WTC11 (cell line): ENCODE measurements around the gene RTL5. TPM values are rescaled to one million over a fixed set of nuclear protein-coding genes. Genes with fewer than 3 reads are reported as not detected.

Experiments
- ATAC-seq: fragments of 200-7000 bp; cut with Tn5 transposase; 2 replicates; pipeline ENCODE4 v1.10.0; 2021; ENCODE audit warnings: mild to moderate bottlenecking, moderate library complexity
- CTCF ChIA-PET: fragments of 300-600 bp; sonication (Branson Sonifier 250); formaldehyde crosslinking; loops from one replicate; lab custom pipeline; 2021; ENCODE audit warnings: antibody characterized with exemption; lab: Charles Lee
- POLR2A ChIA-PET: fragments of 350-600 bp; sonication (Branson Sonifier 250); formaldehyde crosslinking; loops from one replicate; lab custom pipeline; 2021; ENCODE audit warnings: antibody characterized with exemption; lab: Charles Lee
- DNase-seq: peaks from one replicate; pipeline ENCODE4 v3.0.0; 2021; ENCODE audit warnings: low spot score
- H3K27ac Mint-ChIP-seq: 2 replicates; pipeline ENCODE4 v1.8.0; 2021; ENCODE audit warnings: mixed read lengths
- H3K27me3 Mint-ChIP-seq: 2 replicates; pipeline ENCODE4 v1.8.0; 2021; ENCODE audit warnings: low read depth, mild to moderate bottlenecking, moderate library complexity, mixed read lengths
- H3K36me3 Mint-ChIP-seq: 2 replicates; pipeline ENCODE4 v1.8.0; 2021; ENCODE audit warnings: mixed read lengths
- H3K4me1 Mint-ChIP-seq: 2 replicates; pipeline ENCODE4 v1.8.0; 2022; ENCODE audit warnings: mixed read lengths
- H3K4me3 Mint-ChIP-seq: 2 replicates; pipeline ENCODE4 v1.8.0; 2021; ENCODE audit warnings: mild to moderate bottlenecking, moderate library complexity, mixed read lengths
- H3K9me3 Mint-ChIP-seq: 2 replicates; pipeline ENCODE4 v1.8.0; 2021; ENCODE audit warnings: mixed read lengths
- FOXK1 ChIP-seq: sonication (generic); formaldehyde crosslinking; IDR thresholded peaks from 2 replicates; pipeline ENCODE4 v1.8.0; 2022; ENCODE audit warnings: mild to moderate bottlenecking, moderate library complexity, missing genetic modification reagents
- GRHL2 ChIP-seq: fragments of 250-450 bp; sonication (Bioruptor Pico); IDR thresholded peaks from 2 replicates; pipeline ENCODE4 v1.8.0; 2022; ENCODE audit warnings: mild to moderate bottlenecking, moderate library complexity; ENCODE audit not compliant: insufficient replicate concordance, severe bottlenecking
- JUN ChIP-seq: sonication (generic); formaldehyde crosslinking; IDR thresholded peaks from 2 replicates; pipeline ENCODE4 v1.8.0; 2023; ENCODE audit warnings: mild to moderate bottlenecking, missing genetic modification reagents
- MYBL2 ChIP-seq: sonication (generic); formaldehyde crosslinking; IDR thresholded peaks from 2 replicates; pipeline ENCODE4 v1.8.1; 2023; ENCODE audit warnings: mild to moderate bottlenecking, moderate library complexity, missing genetic modification reagents
- NR3C1 ChIP-seq: sonication (generic); formaldehyde crosslinking; conservative IDR thresholded peaks from 2 replicates; pipeline ENCODE4 v1.8.1; 2023; ENCODE audit warnings: low read depth, mild to moderate bottlenecking, missing genetic modification reagents
- PRRX2 ChIP-seq: fragments of 250-450 bp; sonication (Bioruptor Pico); IDR thresholded peaks from 2 replicates; pipeline ENCODE4 v1.8.0; 2021; ENCODE audit warnings: mild to moderate bottlenecking
- SMAD4 ChIP-seq: sonication (generic); formaldehyde crosslinking; IDR thresholded peaks from 2 replicates; pipeline ENCODE4 v1.8.0; 2022; ENCODE audit warnings: mild to moderate bottlenecking, missing genetic modification reagents
- TEAD1 ChIP-seq: sonication (generic); formaldehyde crosslinking; IDR thresholded peaks from 2 replicates; pipeline ENCODE4 v1.8.0; 2022; ENCODE audit warnings: mild to moderate bottlenecking, missing genetic modification reagents
- TP53 ChIP-seq: sonication (generic); formaldehyde crosslinking; IDR thresholded peaks from 2 replicates; pipeline ENCODE4 v1.8.1; 2023; ENCODE audit warnings: mild to moderate bottlenecking, missing genetic modification reagents
- ZBTB21 ChIP-seq: sonication (generic); formaldehyde crosslinking; IDR thresholded peaks from 2 replicates; pipeline ENCODE4 v1.8.1; 2023; ENCODE audit warnings: mild to moderate bottlenecking, missing genetic modification reagents, borderline replicate concordance
- total RNA-seq: library from RNA; stranded (reverse); gene quantifications from 3 replicates; pipeline ENCODE4 v1.2.3, GENCODE V29; 2021
- TF ChIP-seq, protein P1 (sequence below): sonication (generic); formaldehyde crosslinking; conservative IDR thresholded peaks from 2 replicates; pipeline ENCODE4 v1.8.1; 2023; ENCODE audit warnings: mild to moderate bottlenecking, low read depth, missing genetic modification reagents, moderate library complexity
- TF ChIP-seq, protein P2 (sequence below): sonication (generic); formaldehyde crosslinking; IDR thresholded peaks from 2 replicates; pipeline ENCODE4 v1.8.1; 2023; ENCODE audit warnings: mild to moderate bottlenecking, missing genetic modification reagents, moderate library complexity
- TF ChIP-seq, protein P3 (sequence below): sonication (generic); formaldehyde crosslinking; IDR thresholded peaks from 2 replicates; pipeline ENCODE4 v1.8.1; 2023; ENCODE audit warnings: mild to moderate bottlenecking, moderate library complexity, missing genetic modification reagents
- TF ChIP-seq, protein P4 (sequence below): fragments of 250-450 bp; sonication (Bioruptor Pico); conservative IDR thresholded peaks from 2 replicates; pipeline ENCODE4 v1.9.0; 2021; ENCODE audit warnings: mild to moderate bottlenecking
- TF ChIP-seq, protein P5 (sequence below): fragments of 250-450 bp; sonication (Bioruptor Pico); IDR thresholded peaks from 2 replicates; pipeline ENCODE4 v1.8.0; 2021; ENCODE audit warnings: mild to moderate bottlenecking
- TF ChIP-seq, protein P6 (sequence below): sonication (generic); formaldehyde crosslinking; IDR thresholded peaks from 2 replicates; pipeline ENCODE4 v1.8.1; 2022; ENCODE audit warnings: mild to moderate bottlenecking, missing genetic modification reagents, moderate library complexity, borderline replicate concordance
- TF ChIP-seq, protein P7 (sequence below): sonication (generic); formaldehyde crosslinking; IDR thresholded peaks from 2 replicates; pipeline ENCODE4 v1.8.0; 2023; ENCODE audit warnings: missing genetic modification reagents

RTL5 gene
- total RNA-seq, 1 experiment from 2014 or later: 1.3 TPM

DNA sequence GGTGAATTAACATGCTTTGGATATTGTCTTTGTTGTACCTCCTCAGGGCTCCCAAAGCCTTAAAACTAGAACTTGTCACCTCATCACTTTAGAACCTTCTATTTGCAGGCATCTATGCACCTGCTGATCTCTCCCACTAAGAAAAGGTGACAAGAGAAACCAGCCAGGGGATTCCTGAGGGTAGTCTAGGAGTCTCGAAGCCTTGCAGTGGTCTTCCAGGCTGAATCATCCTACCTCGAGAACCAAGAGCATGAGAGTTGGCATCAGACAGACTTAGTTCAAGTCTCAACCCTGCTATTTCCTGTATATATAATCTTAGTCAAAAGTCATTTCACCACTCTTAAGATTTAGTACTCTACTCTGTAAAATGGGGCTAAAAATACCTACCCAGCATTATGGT lies 29.6 kb downstream of the RTL5 start:
- ChIA-PET POLR2A (no interaction called here), CTCF (interaction anchor here (0.9 to 1.2 kb wide), 5 partner anchors 14 to 80 kb away, joined by 3 to 6 read pairs (median 4); no protein-coding TSS in a partner anchor)
- ATAC-seq (no peak), DNase-seq (no peak)
- Mint-ChIP-seq H3K27me3 (no peaks in the 10 kb centered on the region), H3K4me3 (no peak overlapping the region), H3K9me3 (no peaks in the 10 kb centered on the region), H3K36me3 (no peaks in the 10 kb centered on the region), H3K4me1 (peaks cover 31% of the 10 kb centered on the region), H3K27ac (no peak overlapping the region)
- TF ChIP-seq TP53 (CRISPR knock-in tag) (no peak), GRHL2 (CRISPR knock-in tag) (no peak), PRRX2 (CRISPR knock-in tag) (no peak), JUN (CRISPR knock-in tag) (no peak), ZBTB21 (no peak), TEAD1 (CRISPR knock-in tag) (no peak), FOXK1 (CRISPR knock-in tag) (no peak), NR3C1 (CRISPR knock-in tag) (no peak), MYBL2 (CRISPR knock-in tag) (no peak), SMAD4 (no peak)
- TF ChIP-seq, protein P1, sequence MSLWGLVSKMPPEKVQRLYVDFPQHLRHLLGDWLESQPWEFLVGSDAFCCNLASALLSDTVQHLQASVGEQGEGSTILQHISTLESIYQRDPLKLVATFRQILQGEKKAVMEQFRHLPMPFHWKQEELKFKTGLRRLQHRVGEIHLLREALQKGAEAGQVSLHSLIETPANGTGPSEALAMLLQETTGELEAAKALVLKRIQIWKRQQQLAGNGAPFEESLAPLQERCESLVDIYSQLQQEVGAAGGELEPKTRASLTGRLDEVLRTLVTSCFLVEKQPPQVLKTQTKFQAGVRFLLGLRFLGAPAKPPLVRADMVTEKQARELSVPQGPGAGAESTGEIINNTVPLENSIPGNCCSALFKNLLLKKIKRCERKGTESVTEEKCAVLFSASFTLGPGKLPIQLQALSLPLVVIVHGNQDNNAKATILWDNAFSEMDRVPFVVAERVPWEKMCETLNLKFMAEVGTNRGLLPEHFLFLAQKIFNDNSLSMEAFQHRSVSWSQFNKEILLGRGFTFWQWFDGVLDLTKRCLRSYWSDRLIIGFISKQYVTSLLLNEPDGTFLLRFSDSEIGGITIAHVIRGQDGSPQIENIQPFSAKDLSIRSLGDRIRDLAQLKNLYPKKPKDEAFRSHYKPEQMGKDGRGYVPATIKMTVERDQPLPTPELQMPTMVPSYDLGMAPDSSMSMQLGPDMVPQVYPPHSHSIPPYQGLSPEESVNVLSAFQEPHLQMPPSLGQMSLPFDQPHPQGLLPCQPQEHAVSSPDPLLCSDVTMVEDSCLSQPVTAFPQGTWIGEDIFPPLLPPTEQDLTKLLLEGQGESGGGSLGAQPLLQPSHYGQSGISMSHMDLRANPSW (CRISPR knock-in tag): no peak
- TF ChIP-seq, protein P2, sequence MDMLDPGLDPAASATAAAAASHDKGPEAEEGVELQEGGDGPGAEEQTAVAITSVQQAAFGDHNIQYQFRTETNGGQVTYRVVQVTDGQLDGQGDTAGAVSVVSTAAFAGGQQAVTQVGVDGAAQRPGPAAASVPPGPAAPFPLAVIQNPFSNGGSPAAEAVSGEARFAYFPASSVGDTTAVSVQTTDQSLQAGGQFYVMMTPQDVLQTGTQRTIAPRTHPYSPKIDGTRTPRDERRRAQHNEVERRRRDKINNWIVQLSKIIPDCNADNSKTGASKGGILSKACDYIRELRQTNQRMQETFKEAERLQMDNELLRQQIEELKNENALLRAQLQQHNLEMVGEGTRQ (CRISPR knock-in tag): no peak
- TF ChIP-seq, protein P3, sequence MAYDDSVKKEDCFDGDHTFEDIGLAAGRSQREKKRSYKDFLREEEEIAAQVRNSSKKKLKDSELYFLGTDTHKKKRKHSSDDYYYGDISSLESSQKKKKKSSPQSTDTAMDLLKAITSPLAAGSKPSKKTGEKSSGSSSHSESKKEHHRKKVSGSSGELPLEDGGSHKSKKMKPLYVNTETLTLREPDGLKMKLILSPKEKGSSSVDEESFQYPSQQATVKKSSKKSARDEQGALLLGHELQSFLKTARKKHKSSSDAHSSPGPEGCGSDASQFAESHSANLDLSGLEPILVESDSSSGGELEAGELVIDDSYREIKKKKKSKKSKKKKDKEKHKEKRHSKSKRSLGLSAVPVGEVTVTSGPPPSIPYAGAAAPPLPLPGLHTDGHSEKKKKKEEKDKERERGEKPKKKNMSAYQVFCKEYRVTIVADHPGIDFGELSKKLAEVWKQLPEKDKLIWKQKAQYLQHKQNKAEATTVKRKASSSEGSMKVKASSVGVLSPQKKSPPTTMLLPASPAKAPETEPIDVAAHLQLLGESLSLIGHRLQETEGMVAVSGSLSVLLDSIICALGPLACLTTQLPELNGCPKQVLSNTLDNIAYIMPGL: no peak
- TF ChIP-seq, protein P4, sequence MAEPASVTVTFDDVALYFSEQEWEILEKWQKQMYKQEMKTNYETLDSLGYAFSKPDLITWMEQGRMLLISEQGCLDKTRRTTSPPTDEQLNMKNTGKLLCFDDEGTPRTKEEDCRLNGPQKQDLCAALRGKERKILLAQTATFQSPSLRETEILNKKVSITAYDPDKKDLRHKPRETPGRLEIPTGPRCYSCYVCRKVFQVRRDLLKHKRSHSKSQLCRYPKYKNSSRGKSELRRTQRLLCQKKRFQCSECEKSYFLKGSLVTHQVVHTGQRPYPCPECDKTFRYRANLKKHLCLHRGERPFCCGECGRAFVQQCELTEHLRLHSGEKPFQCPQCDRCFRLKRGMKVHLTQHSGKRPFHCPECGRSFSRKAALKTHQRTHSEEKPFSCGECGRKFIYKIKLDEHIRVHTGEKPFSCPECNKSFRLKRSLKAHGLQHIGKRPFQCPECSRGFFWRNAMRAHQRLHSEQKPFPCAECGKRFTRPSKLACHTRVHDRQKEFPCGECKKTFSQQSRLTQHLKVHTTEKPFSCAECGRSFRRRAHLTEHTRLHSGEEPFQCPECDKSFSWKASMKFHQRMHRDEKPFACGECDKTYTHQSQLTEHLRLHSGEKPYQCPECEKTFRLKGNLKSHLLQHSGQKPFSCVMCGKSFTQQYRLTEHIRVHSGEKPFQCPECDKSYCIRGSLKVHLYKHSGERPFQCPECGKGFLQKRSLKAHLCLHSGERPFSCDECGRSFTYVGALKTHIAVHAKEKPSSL: no peak
- TF ChIP-seq, protein P5, sequence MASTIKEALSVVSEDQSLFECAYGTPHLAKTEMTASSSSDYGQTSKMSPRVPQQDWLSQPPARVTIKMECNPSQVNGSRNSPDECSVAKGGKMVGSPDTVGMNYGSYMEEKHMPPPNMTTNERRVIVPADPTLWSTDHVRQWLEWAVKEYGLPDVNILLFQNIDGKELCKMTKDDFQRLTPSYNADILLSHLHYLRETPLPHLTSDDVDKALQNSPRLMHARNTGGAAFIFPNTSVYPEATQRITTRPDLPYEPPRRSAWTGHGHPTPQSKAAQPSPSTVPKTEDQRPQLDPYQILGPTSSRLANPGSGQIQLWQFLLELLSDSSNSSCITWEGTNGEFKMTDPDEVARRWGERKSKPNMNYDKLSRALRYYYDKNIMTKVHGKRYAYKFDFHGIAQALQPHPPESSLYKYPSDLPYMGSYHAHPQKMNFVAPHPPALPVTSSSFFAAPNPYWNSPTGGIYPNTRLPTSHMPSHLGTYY (CRISPR knock-in tag): no peak
- TF ChIP-seq, protein P6, sequence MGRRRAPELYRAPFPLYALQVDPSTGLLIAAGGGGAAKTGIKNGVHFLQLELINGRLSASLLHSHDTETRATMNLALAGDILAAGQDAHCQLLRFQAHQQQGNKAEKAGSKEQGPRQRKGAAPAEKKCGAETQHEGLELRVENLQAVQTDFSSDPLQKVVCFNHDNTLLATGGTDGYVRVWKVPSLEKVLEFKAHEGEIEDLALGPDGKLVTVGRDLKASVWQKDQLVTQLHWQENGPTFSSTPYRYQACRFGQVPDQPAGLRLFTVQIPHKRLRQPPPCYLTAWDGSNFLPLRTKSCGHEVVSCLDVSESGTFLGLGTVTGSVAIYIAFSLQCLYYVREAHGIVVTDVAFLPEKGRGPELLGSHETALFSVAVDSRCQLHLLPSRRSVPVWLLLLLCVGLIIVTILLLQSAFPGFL (CRISPR knock-in tag): no peak
- TF ChIP-seq, protein P7, sequence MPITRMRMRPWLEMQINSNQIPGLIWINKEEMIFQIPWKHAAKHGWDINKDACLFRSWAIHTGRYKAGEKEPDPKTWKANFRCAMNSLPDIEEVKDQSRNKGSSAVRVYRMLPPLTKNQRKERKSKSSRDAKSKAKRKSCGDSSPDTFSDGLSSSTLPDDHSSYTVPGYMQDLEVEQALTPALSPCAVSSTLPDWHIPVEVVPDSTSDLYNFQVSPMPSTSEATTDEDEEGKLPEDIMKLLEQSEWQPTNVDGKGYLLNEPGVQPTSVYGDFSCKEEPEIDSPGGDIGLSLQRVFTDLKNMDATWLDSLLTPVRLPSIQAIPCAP (CRISPR knock-in tag): no peak
